ENCODE data around the gene KRT4.

Gene KRT4

GRCh38 chr12:52832985-52833905, 19.3 kb upstream of the KRT4 start:
- DNase-seq (ENCODE audit: low spot score): no peak
- in situ Hi-C loops (cut with MboI; ENCODE audit: low sequenced_read_pairs, unreplicated experiment): no loop called here
- TF ChIP-seq, protein P1, sequence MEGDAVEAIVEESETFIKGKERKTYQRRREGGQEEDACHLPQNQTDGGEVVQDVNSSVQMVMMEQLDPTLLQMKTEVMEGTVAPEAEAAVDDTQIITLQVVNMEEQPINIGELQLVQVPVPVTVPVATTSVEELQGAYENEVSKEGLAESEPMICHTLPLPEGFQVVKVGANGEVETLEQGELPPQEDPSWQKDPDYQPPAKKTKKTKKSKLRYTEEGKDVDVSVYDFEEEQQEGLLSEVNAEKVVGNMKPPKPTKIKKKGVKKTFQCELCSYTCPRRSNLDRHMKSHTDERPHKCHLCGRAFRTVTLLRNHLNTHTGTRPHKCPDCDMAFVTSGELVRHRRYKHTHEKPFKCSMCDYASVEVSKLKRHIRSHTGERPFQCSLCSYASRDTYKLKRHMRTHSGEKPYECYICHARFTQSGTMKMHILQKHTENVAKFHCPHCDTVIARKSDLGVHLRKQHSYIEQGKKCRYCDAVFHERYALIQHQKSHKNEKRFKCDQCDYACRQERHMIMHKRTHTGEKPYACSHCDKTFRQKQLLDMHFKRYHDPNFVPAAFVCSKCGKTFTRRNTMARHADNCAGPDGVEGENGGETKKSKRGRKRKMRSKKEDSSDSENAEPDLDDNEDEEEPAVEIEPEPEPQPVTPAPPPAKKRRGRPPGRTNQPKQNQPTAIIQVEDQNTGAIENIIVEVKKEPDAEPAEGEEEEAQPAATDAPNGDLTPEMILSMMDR (IDR thresholded peaks at IDR 0.05; ENCODE audit: borderline replicate concordance, control extremely low read depth, extremely low read depth, insufficient read depth, missing control alignments): no peak

- in situ Hi-C loops (cut with MboI; ENCODE audit: low sequenced_read_pairs, unreplicated experiment): no loop called here
- DNase-seq (ENCODE audit: low spot score): no peak
- TF ChIP-seq, protein P1 (IDR thresholded peaks at IDR 0.05; ENCODE audit: borderline replicate concordance, control extremely low read depth, extremely low read depth, insufficient read depth, missing control alignments): no peak
Measured at GRCh38 chr12:52832451-52832850, 18.5 kb upstream of the KRT4 start.

DNA sequence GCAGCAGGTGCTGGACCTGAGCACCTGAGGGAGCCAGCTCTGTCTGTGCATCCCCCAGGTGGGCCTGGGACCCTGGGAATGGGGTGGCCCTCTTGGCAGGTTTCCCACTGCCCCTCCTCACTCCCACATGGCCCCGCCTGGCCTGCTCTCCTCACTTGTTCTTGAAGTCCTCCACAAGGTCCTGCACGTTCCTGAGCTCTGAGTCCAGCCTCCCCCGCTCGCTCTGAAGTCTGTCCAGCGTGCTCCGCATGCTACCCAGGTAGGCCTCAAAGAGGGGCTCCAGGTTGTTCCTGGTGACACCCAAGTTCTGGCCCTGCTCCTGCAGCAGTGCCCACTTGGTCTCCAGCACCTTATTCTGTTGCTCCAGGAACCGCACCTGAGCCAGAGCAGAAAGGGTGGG, 17.3 kb upstream of the KRT4 start:
- TF ChIP-seq, protein P1 (IDR thresholded peaks at IDR 0.05; ENCODE audit: borderline replicate concordance, control extremely low read depth, extremely low read depth, insufficient read depth, missing control alignments): no peak
- no peak for DNase-seq (ENCODE audit: low spot score)
- in situ Hi-C loops (cut with MboI; ENCODE audit: low sequenced_read_pairs, unreplicated experiment): no loop called here

- no peak for DNase-seq (ENCODE audit: low spot score)
- in situ Hi-C loops (cut with MboI; ENCODE audit: low sequenced_read_pairs, unreplicated experiment): no loop called here
- TF ChIP-seq, protein P1 (IDR thresholded peaks at IDR 0.05; ENCODE audit: borderline replicate concordance, control extremely low read depth, extremely low read depth, insufficient read depth, missing control alignments): no peak
Measured at GRCh38 chr12:52829986-52830770, 16.3 kb upstream of the KRT4 start.

DNA sequence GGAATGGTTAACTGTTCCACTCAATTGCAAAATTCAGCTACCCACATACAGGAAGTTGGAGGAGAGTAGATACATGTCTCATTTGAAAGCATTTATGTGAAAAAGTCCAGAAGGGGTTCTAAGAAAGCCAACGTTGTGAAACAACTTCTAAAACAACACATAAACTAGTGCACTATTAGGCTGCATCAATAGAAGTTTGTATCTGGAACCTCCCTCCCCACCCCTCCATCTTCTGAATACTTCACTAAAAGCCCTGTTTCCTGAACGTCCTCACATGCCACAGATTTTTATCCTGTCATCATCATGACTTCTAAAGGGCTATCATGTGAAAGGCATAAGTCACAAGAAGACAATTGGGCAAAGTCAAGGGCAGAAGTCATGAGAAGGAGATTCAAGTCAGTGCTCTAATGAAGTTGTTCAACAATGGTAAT, 14.7 kb upstream of the KRT4 start:
- in situ Hi-C loops (cut with MboI; ENCODE audit: low sequenced_read_pairs, unreplicated experiment): no loop called here
- TF ChIP-seq, protein P1 (IDR thresholded peaks at IDR 0.05; ENCODE audit: borderline replicate concordance, control extremely low read depth, extremely low read depth, insufficient read depth, missing control alignments): no peak
- DNase-seq (ENCODE audit: low spot score): no peak

DNA sequence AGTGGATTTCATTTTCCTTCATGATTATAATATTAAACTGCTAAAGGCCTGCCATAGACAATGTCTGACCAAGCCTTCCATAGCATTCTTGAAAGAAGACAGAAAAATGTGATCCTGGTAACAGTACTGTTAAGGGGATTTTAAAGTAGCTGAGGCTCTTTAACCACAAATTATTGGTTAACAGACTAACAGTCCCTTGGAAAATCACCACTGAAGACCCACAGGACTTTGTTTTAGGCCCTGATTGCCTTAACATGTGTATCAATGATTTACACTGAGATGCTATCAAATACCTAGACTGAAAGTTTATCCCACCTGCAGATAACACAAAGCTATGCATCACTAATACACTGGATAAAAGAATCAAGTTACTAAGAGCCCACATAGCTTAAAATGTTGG, 14.2 kb upstream of the KRT4 start:
- in situ Hi-C loops (cut with MboI; ENCODE audit: low sequenced_read_pairs, unreplicated experiment): no loop called here
- TF ChIP-seq, protein P1 (IDR thresholded peaks at IDR 0.05; ENCODE audit: borderline replicate concordance, control extremely low read depth, extremely low read depth, insufficient read depth, missing control alignments): no peak
- no peak for DNase-seq (ENCODE audit: low spot score)

All from GM13976 (cell line).